Fibroblast of lung (primary cell): ENCODE results near the gene ALDH5A1. TPM values are rescaled to one million over a fixed set of nuclear protein-coding genes. Genes with fewer than 3 reads are reported as not detected.
A peak's percentile ranks its signal among the peaks of the same experiment; 100 is the strongest.

Source experiments
- DNase-seq, 2 donors: peaks; one replicate each; pipeline versions ENCODE4 v3.0.0 to v3.0.0-alpha.2; 2010; ENCODE audit warnings: low read depth in 2 of 2
- H2AFZ ChIP-seq: 2 replicates; pipeline ENCODE4 v1.5.1; 2012; ENCODE audit warnings: low read length, control low read depth, inconsistent platforms
- H3K27ac ChIP-seq: 2 replicates; pipeline ENCODE4 v1.5.1; 2011; ENCODE audit warnings: low read length, control low read depth; ENCODE audit not compliant: insufficient read depth
- H3K27me3 ChIP-seq: 2 replicates; pipeline ENCODE4 v1.5.1; 2011; ENCODE audit warnings: mild to moderate bottlenecking, low read length; ENCODE audit not compliant: control insufficient read depth, insufficient read depth
- H3K36me3 ChIP-seq: 2 replicates; pipeline ENCODE4 v1.5.1; 2011; ENCODE audit warnings: low read length; ENCODE audit not compliant: control insufficient read depth, insufficient read depth
- H3K4me1 ChIP-seq: 2 replicates; pipeline ENCODE4 v1.5.1; 2011; ENCODE audit warnings: low read length; ENCODE audit not compliant: control insufficient read depth, insufficient read depth; ENCODE audit errors: extremely low read depth
- H3K4me2 ChIP-seq: 2 replicates; pipeline ENCODE4 v1.5.1; 2011; ENCODE audit warnings: low read length, control low read depth; ENCODE audit not compliant: insufficient read depth; ENCODE audit errors: extremely low read depth
- H3K4me3 ChIP-seq, 4 experiments: fragments of 200-600 bp in 1 of 4; sonication (generic) in 1 of 4; replicated peaks in 1 of 4; 2 replicates each; pipeline ENCODE4 v1.5.1; 2011 to 2016; ENCODE audit warnings: low read length in 4 of 4, low read depth in 3 of 4, mild to moderate bottlenecking in 3 of 4, control low read depth in 2 of 4, inconsistent platforms in 1 of 4, mixed read lengths in 1 of 4; ENCODE audit not compliant: insufficient read depth in 1 of 4; ENCODE audit errors: control extremely low read depth in 1 of 4
- H3K79me2 ChIP-seq: 2 replicates; pipeline ENCODE4 v1.5.1; 2012; ENCODE audit warnings: mild to moderate bottlenecking, low read length, inconsistent platforms; ENCODE audit not compliant: control insufficient read depth, insufficient read depth
- H3K9ac ChIP-seq: 2 replicates; pipeline ENCODE4 v1.5.1; 2011; ENCODE audit warnings: mild to moderate bottlenecking, low read length, control low read depth; ENCODE audit not compliant: insufficient read depth
- H3K9me3 ChIP-seq: 2 replicates; pipeline ENCODE4 v1.5.1; 2012; ENCODE audit warnings: low read depth, low read length; ENCODE audit not compliant: control insufficient read depth, insufficient read depth
- H4K20me1 ChIP-seq: 2 replicates; pipeline ENCODE4 v1.5.1; 2011; ENCODE audit warnings: low read length; ENCODE audit not compliant: control insufficient read depth, insufficient read depth; ENCODE audit errors: extremely low read depth
- EZH2 ChIP-seq: IDR thresholded peaks from 2 replicates; pipeline ENCODE4 v1.5.1; 2012; ENCODE audit warnings: low read length, control low read depth, mild to moderate bottlenecking; ENCODE audit errors: missing control alignments
- polyA plus RNA-seq, 2 donors: library from polyadenylated mRNA; depleted of rRNA in 1 of 2; stranded (reverse) in 1 of 2; unstranded in 1 of 2; fragments of >200 nt; gene quantifications; 2 replicates each; pipeline ENCODE4 v1.2.1, GENCODE V29; 2011 to 2012; ENCODE audit warnings: missing spikeins in 1 of 2
- total RNA-seq: library from RNA; depleted of rRNA; stranded (reverse); fragments of >200 nt; gene quantifications from 2 replicates; pipeline ENCODE4 v1.2.1, GENCODE V29; 2014
- TF ChIP-seq, protein P1 (sequence below), 2 donors: IDR thresholded peaks in 1 of 2; conservative IDR thresholded peaks in 1 of 2; 1 replicate in 1 of 2; 2 replicates in 1 of 2; pipeline ENCODE4 v1.5.1; 2011 to 2012; ENCODE audit warnings: low read length in 2 of 2, control low read depth in 1 of 2, inconsistent platforms in 1 of 2, low read depth in 1 of 2, mild to moderate bottlenecking in 1 of 2

The ALDH5A1 gene
- total and polyA plus RNA-seq, 2 donors (not counting 1 experiment from before 2014, with no cell fraction given): 0.23 to 0.33 TPM

DNA sequence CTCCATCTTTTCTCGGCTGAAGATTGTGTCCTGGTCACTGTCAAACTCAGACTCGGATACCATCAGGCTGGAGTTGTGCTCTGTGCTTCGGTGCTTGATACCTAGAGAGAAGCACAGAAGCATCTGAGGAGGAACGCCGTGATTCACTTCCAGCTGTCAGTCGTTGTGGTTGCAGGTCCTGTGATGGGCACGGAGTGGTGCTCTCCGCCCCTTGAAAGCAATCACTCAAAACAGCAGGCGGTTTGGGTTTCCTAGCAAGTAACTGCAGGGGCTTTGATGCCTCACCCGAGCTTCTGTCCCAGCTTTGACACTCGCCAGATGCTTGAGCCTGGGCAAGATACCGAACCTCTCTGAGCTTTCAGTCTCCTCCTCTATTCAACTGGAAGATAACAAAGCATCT lies 52.5 kb downstream of the ALDH5A1 start:
- TF ChIP-seq, protein P1, sequence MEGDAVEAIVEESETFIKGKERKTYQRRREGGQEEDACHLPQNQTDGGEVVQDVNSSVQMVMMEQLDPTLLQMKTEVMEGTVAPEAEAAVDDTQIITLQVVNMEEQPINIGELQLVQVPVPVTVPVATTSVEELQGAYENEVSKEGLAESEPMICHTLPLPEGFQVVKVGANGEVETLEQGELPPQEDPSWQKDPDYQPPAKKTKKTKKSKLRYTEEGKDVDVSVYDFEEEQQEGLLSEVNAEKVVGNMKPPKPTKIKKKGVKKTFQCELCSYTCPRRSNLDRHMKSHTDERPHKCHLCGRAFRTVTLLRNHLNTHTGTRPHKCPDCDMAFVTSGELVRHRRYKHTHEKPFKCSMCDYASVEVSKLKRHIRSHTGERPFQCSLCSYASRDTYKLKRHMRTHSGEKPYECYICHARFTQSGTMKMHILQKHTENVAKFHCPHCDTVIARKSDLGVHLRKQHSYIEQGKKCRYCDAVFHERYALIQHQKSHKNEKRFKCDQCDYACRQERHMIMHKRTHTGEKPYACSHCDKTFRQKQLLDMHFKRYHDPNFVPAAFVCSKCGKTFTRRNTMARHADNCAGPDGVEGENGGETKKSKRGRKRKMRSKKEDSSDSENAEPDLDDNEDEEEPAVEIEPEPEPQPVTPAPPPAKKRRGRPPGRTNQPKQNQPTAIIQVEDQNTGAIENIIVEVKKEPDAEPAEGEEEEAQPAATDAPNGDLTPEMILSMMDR (conservative IDR thresholded peaks at IDR 0.05 in 1 of 2, IDR thresholded peaks at IDR 0.05 in 1 of 2; ENCODE audit: low read depth in 1 of 2, low read length in 2 of 2): no peak
- TF ChIP-seq EZH2: no peak
- Histone ChIP-seq H3K36me3 (no peaks in the 10 kb centered on the region), H3K4me1 (no peaks in the 10 kb centered on the region), H3K9ac (no peak overlapping the region), H4K20me1 (no peaks in the 10 kb centered on the region), H3K79me2 (no peaks in the 10 kb centered on the region), H3K27me3 (no peaks in the 10 kb centered on the region), H3K4me2 (no peak overlapping the region), H3K9me3 (no peaks in the 10 kb centered on the region), H3K27ac (no peak overlapping the region), H2AFZ (no peak overlapping the region), H3K4me3 (no peak overlapping the region)
- peak in 1 of 2 donors; percentile 5 for DNase-seq

DNA sequence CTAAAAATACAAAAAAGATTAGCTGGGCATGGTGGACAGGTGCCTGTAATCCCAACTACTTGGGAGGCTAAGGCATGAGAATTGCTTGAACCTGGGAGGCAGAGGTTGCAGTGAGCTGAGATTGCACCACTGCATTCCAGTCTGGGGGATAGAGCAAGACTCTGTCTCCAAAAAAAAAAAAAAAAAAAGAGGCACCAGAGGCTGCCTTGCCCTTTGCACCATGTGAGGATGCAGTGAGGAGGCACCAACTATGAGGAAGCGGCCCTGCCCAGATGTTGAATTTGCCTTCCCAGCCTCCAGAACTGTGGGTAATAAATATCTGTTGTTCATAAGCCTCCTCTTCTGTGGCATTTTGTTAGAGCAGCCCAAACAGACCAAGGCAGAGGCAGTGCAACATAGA lies 54.4 kb downstream of the ALDH5A1 start:
- Histone ChIP-seq H3K36me3 (no peaks in the 10 kb centered on the region), H3K9me3 (no peaks in the 10 kb centered on the region), H3K4me2 (no peak overlapping the region), H3K4me3 (no peak overlapping the region), H3K9ac (no peak overlapping the region), H3K79me2 (no peaks in the 10 kb centered on the region), H4K20me1 (no peaks in the 10 kb centered on the region), H3K27me3 (no peaks in the 10 kb centered on the region), H3K27ac (no peak overlapping the region), H2AFZ (no peak overlapping the region), H3K4me1 (no peaks in the 10 kb centered on the region)
- no peak for DNase-seq
- TF ChIP-seq, protein P1 (conservative IDR thresholded peaks at IDR 0.05 in 1 of 2, IDR thresholded peaks at IDR 0.05 in 1 of 2; ENCODE audit: low read depth in 1 of 2, low read length in 2 of 2): no peak
- no peak for TF ChIP-seq EZH2

DNA sequence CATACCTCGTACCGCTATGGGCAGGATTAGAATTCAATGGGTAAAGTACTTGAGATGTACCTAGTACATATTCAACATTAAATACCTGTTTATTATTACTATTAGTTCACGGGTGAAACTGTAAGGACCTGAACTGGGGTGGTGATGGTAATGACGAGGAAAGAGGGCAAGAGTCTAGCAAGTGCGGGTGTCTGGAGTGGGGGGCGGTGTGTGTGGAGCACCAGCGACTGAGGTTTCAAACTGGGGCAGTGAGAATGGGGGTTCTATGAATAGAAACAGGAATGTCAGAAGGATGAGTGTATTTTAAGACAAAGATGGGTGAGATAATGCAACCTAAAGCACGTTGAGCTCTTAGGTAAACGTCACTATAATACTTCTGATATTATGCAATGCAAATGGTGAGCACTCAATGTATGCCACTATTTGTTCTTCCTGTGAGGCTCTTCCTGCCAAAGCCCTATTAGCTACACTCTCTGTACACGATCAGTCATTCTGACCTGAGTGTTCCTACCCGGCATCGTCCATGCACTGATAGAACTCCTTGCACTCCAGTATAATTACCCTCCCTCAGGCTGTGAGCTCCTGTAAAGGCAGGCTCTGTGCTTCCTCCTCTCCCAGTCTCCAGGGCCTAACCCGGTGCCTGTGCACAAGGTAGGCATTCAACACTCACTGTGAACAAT lies 55.0 kb downstream of the ALDH5A1 start:
- Histone ChIP-seq H2AFZ (no peak overlapping the region), H3K4me1 (no peaks in the 10 kb centered on the region), H3K79me2 (no peaks in the 10 kb centered on the region), H3K9me3 (no peaks in the 10 kb centered on the region), H3K27me3 (no peaks in the 10 kb centered on the region), H3K27ac (no peak overlapping the region), H4K20me1 (no peaks in the 10 kb centered on the region), H3K9ac (no peak overlapping the region), H3K4me3 (no peak overlapping the region), H3K36me3 (no peaks in the 10 kb centered on the region), H3K4me2 (no peak overlapping the region)
- TF ChIP-seq, protein P1 (conservative IDR thresholded peaks at IDR 0.05 in 1 of 2, IDR thresholded peaks at IDR 0.05 in 1 of 2; ENCODE audit: low read depth in 1 of 2, low read length in 2 of 2): no peak
- TF ChIP-seq EZH2: no peak
- no peak for DNase-seq
